8988T (cell line): Measurements from ENCODE around the gene FLCN.

Source experiments
- DNase-seq: peaks from one replicate; pipeline ENCODE4 v3.0.0; 2011

FLCN gene

GRCh38 chr17:17235212-17236174 is 1.5 kb downstream of the FLCN start:
- no peak for DNase-seq

DNA sequence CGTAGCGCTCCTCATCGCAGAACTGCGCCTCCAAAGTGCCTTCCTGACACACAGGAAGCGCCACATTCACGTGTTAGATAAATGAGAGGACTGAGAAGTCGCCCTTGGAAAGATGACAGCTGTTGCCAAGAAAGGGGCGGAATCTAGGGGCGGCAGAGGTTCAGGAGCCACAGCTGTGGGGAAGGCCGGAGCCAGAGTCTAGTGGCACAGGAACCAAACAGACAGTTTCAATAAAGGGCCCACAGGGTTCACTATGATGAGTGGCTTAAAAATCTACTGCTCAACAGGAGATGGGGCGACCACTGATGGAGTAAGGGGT is 4.7 kb downstream of the FLCN start:
- DNase-seq: no peak

GRCh38 chr17:17231621-17232302 is 5.2 kb downstream of the FLCN start:
- no peak for DNase-seq

- DNase-seq: no peak
Observed at GRCh38 chr17:17229416-17230384, 7.3 kb downstream of the FLCN start.

DNA sequence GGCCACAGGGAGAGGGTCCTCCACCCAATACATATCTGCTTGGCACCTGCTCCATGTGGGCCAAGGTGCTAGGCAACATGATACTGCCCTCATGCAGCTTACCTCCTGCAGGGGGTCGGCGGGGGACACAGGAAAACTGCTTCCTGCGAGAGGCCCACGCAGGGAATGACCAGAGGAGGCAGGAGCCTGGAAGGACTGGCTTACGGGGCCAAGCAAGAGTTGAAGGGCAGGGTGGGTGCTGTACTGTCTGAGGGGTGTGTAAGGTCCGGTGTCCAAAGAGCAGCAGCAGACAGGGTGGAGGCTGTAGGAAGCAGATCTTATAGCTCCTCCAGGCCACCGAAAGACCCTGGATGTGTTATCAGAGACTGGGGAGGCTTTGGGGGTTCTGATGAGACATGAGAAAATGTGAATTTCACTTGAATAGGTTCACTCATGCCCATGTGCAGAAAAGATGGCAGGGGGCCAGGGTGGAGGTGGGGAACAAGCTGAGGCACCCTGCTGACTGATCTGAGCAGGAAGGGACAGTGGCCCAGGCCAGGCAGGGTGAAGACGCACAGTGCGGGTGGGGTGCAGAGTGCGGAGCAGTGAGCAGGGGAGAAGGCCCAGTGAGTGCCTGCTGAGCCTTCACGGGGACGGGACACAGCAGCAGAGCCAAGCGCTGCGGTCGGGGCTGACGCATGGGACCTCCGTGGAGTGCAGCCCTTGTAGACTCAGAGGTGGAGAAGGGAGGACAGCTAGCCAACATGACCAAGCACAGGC is 8.3 kb downstream of the FLCN start:
- DNase-seq: no peak

- no peak for DNase-seq
Observed at GRCh38 chr17:17227608-17228520, 9.1 kb downstream of the FLCN start.

- DNase-seq: no peak
Observed at GRCh38 chr17:17226451-17227265, 10.3 kb downstream of the FLCN start.

GRCh38 chr17:17225901-17226300 is 11.1 kb downstream of the FLCN start:
- no peak for DNase-seq

- DNase-seq: no peak
Observed at GRCh38 chr17:17224137-17224536, 12.8 kb downstream of the FLCN start.

- no peak for DNase-seq
Observed at GRCh38 chr17:17223736-17224135, 13.2 kb downstream of the FLCN start.

- no peak for DNase-seq
Observed at GRCh38 chr17:17221329-17221728, 15.6 kb downstream of the FLCN start.

DNA sequence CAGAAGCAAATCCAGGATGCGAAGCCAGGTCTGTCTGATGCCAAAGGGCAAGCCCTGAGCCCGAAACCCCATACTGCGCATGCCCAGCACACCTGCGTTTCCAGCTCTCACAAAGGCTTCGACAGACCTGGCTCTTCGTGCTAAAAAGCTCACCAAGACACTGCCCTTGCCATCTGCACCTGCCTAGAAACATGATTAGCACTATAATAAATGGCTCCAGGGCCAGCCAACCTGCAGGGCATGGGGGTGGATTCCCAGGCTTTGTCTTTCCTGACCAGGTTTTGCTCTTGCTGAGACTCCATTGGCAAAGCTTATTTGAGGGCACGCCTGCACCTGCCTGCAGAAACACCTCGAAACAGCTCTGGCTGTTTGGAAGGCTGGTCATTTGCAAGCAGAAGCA is 16.4 kb downstream of the FLCN start:
- DNase-seq: no peak

DNA sequence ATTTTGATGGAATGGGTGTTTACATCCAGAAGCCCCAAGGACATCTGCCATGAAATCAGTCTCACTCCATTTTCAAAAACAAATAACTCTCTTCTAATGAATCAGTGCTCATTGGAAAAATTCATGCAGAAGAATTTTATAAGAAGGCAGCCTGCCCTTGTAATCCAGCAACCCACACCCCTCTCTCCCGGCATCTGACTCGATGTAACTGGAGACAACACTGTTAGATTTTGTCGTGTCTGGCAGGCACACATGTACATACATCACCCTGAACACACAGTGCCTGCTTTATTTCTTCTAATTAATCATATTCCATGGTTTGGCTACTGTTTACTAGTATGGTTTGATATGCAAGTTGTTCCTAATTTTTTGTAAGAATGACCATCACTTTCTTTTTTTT is 19.0 kb downstream of the FLCN start:
- DNase-seq: no peak

DNA sequence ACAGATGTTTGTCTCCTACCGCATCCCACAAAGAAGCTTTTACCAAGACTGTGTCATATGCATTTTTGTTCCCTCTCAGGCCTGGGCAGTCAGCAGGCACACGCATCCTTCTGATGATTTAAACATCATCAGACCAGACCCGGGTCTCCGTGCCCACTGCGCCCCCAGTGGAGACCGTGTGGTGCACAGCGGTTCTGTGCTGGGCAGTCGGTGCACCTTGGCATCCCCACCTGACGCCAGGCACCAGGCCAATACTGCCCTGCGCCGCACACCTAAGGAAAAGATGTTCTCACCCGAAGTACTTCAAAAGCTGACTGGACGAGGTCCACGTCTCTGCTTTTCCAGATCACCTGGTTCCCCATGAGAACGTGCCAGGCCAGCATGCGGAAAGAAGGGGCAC is 20.2 kb downstream of the FLCN start:
- DNase-seq: peak; percentile 84

GRCh38 chr17:17216236-17216635 is 20.7 kb downstream of the FLCN start:
- DNase-seq: no peak

DNA sequence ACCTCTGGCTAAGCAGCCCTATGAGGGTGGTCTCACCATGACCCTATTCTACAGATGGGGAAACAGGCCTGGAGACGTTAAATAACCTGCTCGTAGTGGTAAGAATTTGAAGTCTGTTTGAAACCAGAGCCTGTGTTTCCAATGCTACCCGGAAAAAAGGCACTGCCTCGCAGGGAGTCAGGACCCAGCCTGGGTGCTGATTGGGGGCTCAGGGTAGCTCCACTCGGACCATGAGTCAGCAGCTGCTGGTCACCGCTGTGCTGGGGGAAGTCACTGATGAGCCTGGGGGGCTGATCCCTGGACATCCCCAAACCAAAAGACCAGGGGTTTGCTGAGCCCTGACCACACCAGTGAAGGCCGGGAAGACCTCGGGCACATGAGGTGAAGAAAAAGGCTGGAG is 21.4 kb downstream of the FLCN start:
- no peak for DNase-seq

DNA sequence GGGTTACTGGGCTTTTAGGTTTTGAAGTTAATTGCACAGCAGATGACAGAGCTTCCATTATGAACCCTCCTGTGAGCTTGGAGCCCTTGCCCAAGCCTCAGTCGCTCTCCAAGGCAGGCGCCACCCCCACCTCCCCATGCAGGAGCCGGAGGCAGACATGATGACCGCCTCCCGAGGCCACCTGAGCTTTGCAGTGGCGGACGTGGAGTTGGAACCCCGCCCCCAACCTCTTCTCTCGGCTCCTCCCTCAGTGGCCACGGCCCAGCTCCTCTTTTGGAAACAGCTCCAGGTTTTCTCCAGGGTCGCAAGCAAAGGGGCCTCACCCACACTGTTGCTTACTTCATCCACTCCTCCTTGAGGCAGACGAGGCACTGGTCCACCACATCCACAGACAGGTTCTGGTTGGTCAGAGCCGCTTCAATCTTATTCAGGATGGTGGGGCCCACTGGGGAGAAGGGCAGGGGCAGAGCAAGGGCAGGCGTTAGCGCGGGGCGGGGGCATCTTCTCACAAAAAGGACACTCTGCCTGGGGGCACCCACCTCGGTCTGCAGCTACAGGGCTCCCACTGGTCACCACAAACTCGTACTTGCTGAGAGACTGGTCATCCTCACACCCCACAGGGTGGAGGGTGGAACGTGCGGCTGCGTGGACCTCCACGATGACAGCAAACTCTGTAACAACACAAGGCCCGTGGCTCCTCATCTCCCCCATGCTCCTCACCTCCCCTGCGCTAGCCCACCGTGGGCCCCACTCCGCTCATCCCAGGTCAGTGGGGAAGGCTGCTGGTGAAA is 22.1 kb downstream of the FLCN start:
- no peak for DNase-seq

GRCh38 chr17:17213775-17214174 is 23.2 kb downstream of the FLCN start:
- no peak for DNase-seq

DNA sequence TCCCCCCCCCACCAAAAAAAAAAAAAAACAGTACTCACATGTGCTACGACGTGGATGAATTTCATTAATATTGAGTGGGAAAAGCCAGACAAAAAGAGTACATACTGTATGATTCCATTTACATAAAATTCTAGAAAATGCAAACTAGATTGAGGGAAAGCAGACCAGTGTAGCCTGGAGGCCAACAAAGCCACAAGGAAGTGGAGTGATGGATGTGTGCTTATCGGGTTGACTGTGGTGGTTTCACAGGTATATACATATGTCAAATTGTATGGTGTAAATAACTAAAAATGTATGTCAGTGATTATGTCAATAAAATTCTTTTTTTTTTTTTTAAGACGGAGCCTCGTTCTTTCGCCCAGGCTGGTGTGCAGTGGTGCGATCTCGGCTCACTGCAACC is 29.0 kb downstream of the FLCN start:
- DNase-seq: no peak

DNA sequence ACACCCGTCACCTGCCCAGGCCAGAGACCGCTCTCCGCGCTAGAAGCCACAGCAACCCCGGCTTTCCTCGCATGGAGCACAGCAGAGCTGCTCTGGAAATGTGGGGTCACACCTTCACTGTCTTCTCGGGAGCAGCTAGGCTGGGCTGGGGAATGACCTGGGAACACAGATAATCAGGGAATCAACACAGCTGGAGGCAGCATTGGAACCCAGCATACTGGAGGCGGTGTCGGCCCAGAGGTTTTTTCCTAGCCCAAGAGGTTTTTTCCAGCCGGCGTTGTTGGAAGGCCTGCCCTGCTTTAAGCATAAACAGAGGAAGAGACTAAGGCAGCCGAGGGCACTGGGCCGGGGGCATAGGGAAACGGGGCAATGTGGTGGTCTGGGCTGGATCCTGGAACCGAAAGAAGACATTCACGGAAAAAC is 30.0 kb downstream of the FLCN start:
- DNase-seq: no peak
